ENCODE results near the gene FPR3. TPM values are rescaled to one million over a fixed set of nuclear protein-coding genes. Genes with fewer than 3 reads are reported as not detected.

The FPR3 gene
- total and polyA plus RNA-seq, 9 of the 15 experiments (the other 6 are each of a cell fraction or from before 2014, with no cell fraction given), result 0.08 to 0.51 (median 0.22) TPM; not detected in 1

- TF ChIP-seq KAT2B (IDR thresholded peaks at IDR 0.05; ENCODE audit: low read depth, low read length), result no peak
- TF ChIP-seq HNRNPK (IDR thresholded peaks at IDR 0.05; ENCODE audit: low read depth, low read length, poor library complexity, severe bottlenecking), result no peak
- no peak for TF ChIP-seq EP300 (IDR thresholded peaks at IDR 0.05; ENCODE audit: low read length)
- TF ChIP-seq NEUROD1 (IDR thresholded peaks at IDR 0.05; ENCODE audit: borderline replicate concordance, low read depth, low read length, partially characterized antibody), result no peak
- no peak for TF ChIP-seq MGA (IDR thresholded peaks at IDR 0.05)
- no peak for TF ChIP-seq KAT7 (CRISPR knock-in tag; IDR thresholded peaks at IDR 0.05; ENCODE audit: borderline replicate concordance)
- TF ChIP-seq STAT5A (IDR thresholded peaks at IDR 0.05; ENCODE audit: borderline replicate concordance, low read length), result no peak
- peak; percentile 83 for TF ChIP-seq ZNF134 (CRISPR knock-in tag; conservative IDR thresholded peaks at IDR 0.05)
- TF ChIP-seq ZBTB49 (CRISPR knock-in tag; IDR thresholded peaks at IDR 0.05; ENCODE audit: borderline replicate concordance), result no peak
- peak in 1 of 3 experiments; percentile 41 for TF ChIP-seq YY1 (IDR thresholded peaks at IDR 0.05; ENCODE audit: borderline replicate concordance in 1 of 3, control insufficient read depth in 1 of 3, extremely low read depth in 1 of 3, insufficient read depth in 3 of 3, insufficient read length in 1 of 3, insufficient replicate concordance in 2 of 3, low read depth in 1 of 3, low read length in 2 of 3)
- TF ChIP-seq EWSR1 (IDR thresholded peaks at IDR 0.05; ENCODE audit: borderline replicate concordance, low read depth, partially characterized antibody), result no peak
- TF ChIP-seq ZNF445 (CRISPR knock-in tag; IDR thresholded peaks at IDR 0.05; ENCODE audit: low read depth), result 0 out of 2 replicates have a peak, but pooled peaks have one; percentile 57
These were observed 8.1 kb upstream of the FPR3 start (continued) for GRCh38 chr19:51786646-51787494.
